ENCODE measurements around the gene LAMA3.
A peak's percentile ranks its signal among the peaks of the same experiment; 100 is the strongest.

LAMA3 gene

GRCh38 chr18:23912356-23912755, 223.1 kb downstream of the LAMA3 start:
- no peak for DNase-seq (ENCODE audit: low read depth)

- DNase-seq (ENCODE audit: low read depth): no peak
These were observed 227.1 kb downstream of the LAMA3 start for GRCh38 chr18:23916338-23916737.

DNA sequence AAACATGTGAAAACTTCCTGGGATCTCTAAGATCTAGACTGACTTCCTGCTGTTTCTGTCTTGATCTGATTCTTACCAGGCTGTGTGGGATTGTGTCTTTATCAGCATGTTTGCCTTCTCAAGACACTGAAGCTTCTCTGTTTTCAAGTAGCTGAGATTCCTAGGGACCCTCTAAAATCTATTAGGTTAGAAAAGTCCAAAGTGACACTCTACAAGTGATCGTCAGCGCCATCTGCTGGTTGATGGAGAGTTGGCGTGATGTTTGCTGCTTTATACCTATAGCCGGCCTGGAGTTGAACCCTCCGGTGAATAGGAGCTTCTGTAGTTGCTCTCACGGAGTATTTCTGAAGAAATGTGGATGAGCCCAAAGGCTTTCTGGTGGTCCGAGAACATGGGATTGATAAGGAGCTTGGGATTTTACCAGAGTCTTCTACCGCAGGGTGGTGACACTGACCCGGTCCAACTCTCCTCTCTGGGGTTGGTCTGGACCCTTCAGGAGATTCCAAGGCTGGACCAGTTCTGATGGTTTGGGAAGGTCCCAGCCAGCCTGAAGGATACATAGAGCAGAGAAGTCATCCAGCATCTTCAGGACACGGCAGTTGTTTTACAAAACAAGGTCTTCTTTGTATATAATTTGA, 229.3 kb downstream of the LAMA3 start:
- peak; percentile 57 for DNase-seq (ENCODE audit: low read depth)

- DNase-seq (ENCODE audit: low read depth): no peak
These were observed 230.8 kb downstream of the LAMA3 start for GRCh38 chr18:23920054-23920453.

GRCh38 chr18:23921716-23922285, 232.5 kb downstream of the LAMA3 start:
- DNase-seq (ENCODE audit: low read depth): no peak

GRCh38 chr18:23922939-23923338, 233.7 kb downstream of the LAMA3 start:
- DNase-seq (ENCODE audit: low read depth): no peak

GRCh38 chr18:23924813-23925212, 235.6 kb downstream of the LAMA3 start:
- no peak for DNase-seq (ENCODE audit: low read depth)

DNA sequence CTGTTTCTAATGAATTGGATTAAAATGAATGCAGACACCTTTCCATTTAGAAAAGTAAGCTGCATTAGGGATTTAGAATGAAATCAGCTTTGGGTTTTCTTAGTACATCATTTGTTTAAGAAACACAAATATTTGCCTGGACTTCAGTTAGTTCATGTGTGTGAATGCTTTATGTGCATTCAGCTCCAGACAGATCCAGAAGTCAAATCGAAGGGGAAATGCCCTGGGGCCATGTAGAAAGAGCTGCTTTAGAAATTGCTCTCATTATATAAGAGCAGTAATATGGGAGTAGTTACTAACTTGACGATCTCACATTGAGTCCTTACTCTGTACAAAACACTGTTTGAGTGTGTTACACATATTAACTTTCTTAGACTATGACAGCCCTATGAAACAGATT, 237.3 kb downstream of the LAMA3 start:
- DNase-seq (ENCODE audit: low read depth): no peak

- DNase-seq (ENCODE audit: low read depth): no peak
These were observed 238.8 kb downstream of the LAMA3 start for GRCh38 chr18:23927821-23928746.

GRCh38 chr18:23929362-23929930, 240.2 kb downstream of the LAMA3 start:
- no peak for DNase-seq (ENCODE audit: low read depth)

DNA sequence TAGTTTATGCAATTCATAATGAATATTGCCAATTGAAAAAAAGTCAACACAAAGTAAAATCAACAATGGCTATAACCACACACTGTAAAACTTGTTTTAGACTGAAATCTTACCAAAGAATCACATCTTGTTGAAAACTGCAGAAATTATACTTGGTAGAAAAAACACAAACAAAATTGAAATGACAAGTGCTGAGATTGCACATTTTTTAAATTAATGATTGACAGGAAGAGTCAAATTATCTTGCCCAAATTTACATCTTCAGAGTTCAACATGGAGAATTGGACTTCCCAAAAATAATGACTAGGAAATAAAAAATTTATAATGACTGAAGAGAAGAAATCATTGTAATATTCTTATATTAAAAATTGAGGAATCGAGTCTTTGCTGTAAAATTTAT, 240.7 kb downstream of the LAMA3 start:
- DNase-seq (ENCODE audit: low read depth): no peak

- DNase-seq (ENCODE audit: low read depth): no peak
These were observed 243.3 kb downstream of the LAMA3 start for GRCh38 chr18:23932385-23933067.

DNA sequence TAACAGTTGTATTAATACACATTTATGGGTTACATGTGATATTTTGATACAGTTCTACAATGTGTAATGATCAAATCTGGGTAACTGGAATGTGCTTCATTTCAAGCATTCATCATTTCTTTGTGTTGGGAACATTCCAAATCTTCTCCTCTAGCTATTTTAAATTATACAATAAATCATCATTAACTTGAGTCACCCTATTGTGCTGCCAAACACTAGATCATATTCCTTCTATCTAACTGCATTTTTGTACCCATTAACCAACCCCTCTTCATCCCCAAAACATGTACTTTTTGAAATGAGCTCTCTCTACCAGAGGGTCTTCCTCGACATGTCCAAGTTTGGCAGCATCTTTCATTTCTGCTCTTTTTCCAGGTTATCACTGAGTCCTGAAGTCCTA, 244.2 kb downstream of the LAMA3 start:
- no peak for DNase-seq (ENCODE audit: low read depth)

DNA sequence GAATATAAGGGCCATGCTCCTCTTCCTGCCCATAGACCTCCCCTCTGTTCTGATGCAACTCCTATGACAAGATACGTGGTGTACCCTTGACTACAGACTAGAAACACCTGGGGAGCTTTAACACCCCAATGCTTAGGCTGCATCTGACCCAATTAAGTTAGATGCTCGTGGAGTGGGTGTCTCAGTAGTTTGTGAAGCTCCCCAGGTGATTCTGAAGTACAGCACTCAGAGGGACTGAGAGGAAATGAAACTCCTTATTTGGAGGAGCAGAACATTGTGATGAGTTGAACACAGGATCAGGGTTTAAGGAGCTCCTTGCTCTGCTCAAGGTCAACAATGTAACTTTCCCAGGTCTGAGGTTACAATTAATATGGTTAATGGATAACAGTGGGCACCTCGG, 245.0 kb downstream of the LAMA3 start:
- no peak for DNase-seq (ENCODE audit: low read depth)

- no peak for DNase-seq (ENCODE audit: low read depth)
These were observed 245.6 kb downstream of the LAMA3 start for GRCh38 chr18:23934863-23935262.

DNA sequence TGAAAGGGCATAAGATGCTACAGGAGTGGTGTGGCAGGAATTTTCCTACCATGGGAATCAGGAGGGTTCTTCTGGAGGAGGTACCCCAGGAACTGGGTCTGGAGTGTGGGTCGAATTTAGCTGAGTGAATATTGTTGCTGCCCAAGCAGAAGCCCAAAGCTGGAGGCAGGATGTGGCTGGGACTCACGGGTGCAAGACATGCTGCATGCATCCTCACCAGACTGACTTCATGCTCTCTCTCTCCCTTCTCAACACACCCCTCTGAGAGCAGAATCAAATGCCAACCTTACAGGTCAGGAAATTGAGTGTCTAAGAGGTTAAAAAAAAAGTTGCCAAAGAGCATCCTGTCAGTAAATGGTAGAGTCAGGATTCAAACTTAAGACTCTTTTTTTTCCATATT, 246.6 kb downstream of the LAMA3 start:
- DNase-seq (ENCODE audit: low read depth): no peak

GRCh38 chr18:23936381-23936958, 247.2 kb downstream of the LAMA3 start:
- DNase-seq (ENCODE audit: low read depth): no peak

GRCh38 chr18:23938043-23938756, 248.9 kb downstream of the LAMA3 start:
- DNase-seq (ENCODE audit: low read depth): no peak

DNA sequence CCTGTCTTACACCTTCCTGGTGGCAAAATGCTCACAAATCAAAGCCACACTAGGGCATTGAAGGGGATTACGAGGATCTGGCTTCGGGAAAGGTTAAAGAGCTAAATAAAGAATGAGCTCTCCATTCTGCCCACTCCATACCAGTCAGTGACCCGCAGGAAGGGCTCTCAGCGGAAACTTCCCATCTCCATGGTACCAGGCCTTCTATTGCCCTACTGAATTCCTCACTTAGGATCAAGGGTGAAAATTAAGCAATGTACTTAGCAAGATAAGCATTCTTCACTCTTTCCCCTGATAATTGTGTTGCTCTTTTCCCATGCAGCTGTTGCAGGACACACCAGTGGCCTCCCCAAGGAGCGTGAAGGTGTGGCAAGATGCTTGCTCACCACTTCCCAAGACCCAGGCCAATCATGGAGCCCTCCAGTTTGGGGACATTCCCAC, 249.7 kb downstream of the LAMA3 start:
- DNase-seq (ENCODE audit: low read depth): no peak

GRCh38 chr18:23939366-23939765, 250.1 kb downstream of the LAMA3 start:
- no peak for DNase-seq (ENCODE audit: low read depth)

DNA sequence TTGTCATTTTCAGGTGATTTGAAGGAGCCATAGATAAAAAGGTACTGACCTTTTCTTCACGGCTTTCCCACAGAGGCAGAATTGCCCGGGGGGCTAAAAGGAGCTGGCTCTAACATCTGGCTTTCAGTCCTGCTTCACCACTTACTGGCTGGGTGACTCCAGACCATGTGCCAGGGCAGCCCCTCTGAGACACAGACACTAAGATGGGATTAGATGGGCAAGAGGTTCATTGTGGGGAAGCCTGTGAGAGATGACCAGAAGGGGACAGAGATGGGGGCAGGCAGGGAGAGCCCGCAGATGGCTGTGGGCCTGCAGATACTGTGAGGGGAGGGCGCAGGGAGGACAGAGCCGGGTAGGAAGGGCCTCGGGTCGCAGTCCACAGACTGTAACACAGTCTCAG, 250.6 kb downstream of the LAMA3 start:
- no peak for DNase-seq (ENCODE audit: low read depth)

Measured in stimulated activated CD8-positive, alpha-beta memory T cell treated with anti-CD3 and anti-CD28 coated beads, Interleukin-15, amount 100 ng/mL, for 24 hours (primary cell).